OCI-LY3 (cell line): ENCODE data around the gene PINLYP.

Experiments used
- H2AFZ ChIP-seq: fragments of 200-600, 300-600 bp; shearing (Covaris generic); 2 replicates; pipeline ENCODE4 v1.6.0; 2014; ENCODE audit warnings: antibody characterized with exemption, low read depth, low read length
- H3K27ac ChIP-seq: fragments of 200-600, 300-600 bp; sonication (generic); 2 replicates; pipeline ENCODE4 v1.5.1; 2014; ENCODE audit warnings: mild to moderate bottlenecking, low read length, moderate library complexity, mixed read lengths
- H3K27me3 ChIP-seq: fragments of 200-600, 300-600 bp; sonication (generic); 2 replicates; pipeline ENCODE4 v1.6.1; 2014; ENCODE audit warnings: low read depth, low read length, mixed read lengths
- H3K36me3 ChIP-seq: fragments of 200-600, 300-600 bp; sonication (generic); replicated peaks from 2 replicates; pipeline ENCODE3; 2014; ENCODE audit warnings: low read depth, low read length, mixed read lengths
- H3K4me1 ChIP-seq: fragments of 300-600, 200-600 bp; sonication (generic); 2 replicates; pipeline ENCODE4 v1.6.1; 2014; ENCODE audit warnings: low read length, mixed read lengths
- H3K4me2 ChIP-seq: fragments of 200-600, 300-600 bp; sonication (generic); 2 replicates; pipeline ENCODE4 v1.6.1; 2014; ENCODE audit warnings: low read length, mixed read lengths
- H3K4me3 ChIP-seq: fragments of 300-600, 200-600 bp; sonication (generic); 2 replicates; pipeline ENCODE4 v1.5.1; 2014; ENCODE audit warnings: antibody characterized with exemption, mild to moderate bottlenecking, low read length, moderate library complexity
- H3K79me2 ChIP-seq: fragments of 300-600, 200-600 bp; shearing (Covaris generic); 2 replicates; pipeline ENCODE4 v1.6.1; 2014; ENCODE audit warnings: mild to moderate bottlenecking, low read length, mixed read lengths
- H3K9ac ChIP-seq: fragments of 300-600, 200-600 bp; shearing (Covaris generic); 2 replicates; pipeline ENCODE4 v1.6.0; 2014; ENCODE audit warnings: mild to moderate bottlenecking, low read length, moderate library complexity
- H3K9me3 ChIP-seq: fragments of 200-600, 300-600 bp; shearing (Covaris generic); 2 replicates; pipeline ENCODE4 v1.6.1; 2014; ENCODE audit warnings: low read length, mixed read lengths; ENCODE audit not compliant: insufficient read depth
- H4K20me1 ChIP-seq: fragments of 200-600, 300-600 bp; sonication (generic); 2 replicates; pipeline ENCODE4 v1.6.1; 2016; ENCODE audit warnings: low read length, mixed read lengths; ENCODE audit not compliant: insufficient read depth
- CTCF ChIP-seq: fragments of 200-600, 300-600 bp; sonication (generic); IDR thresholded peaks from 2 replicates; pipeline ENCODE4 v1.5.1; 2014; ENCODE audit warnings: antibody characterized with exemption, low read length, low read depth
- EZH2phosphoT487 ChIP-seq: fragments of 200-600 bp; shearing (Covaris generic); IDR thresholded peaks from 2 replicates; pipeline ENCODE4 v1.6.1; 2018; ENCODE audit warnings: antibody characterized with exemption, mixed run types, low read depth

Gene PINLYP

GRCh38 chr19:43562226-43562697 is 13.3 kb upstream of the PINLYP start:
- Histone ChIP-seq H2AFZ (no peak overlapping the region), H3K79me2 (no peaks in the 10 kb centered on the region), H3K4me1 (no peaks in the 10 kb centered on the region), H3K4me2 (no peak overlapping the region), H3K4me3 (no peak overlapping the region), H4K20me1 (no peaks in the 10 kb centered on the region), H3K27ac (no peak overlapping the region), H3K36me3 (peaks cover 6% of the 10 kb centered on the region), H3K9me3 (no peaks in the 10 kb centered on the region), H3K27me3 (no peaks in the 10 kb centered on the region), H3K9ac (no peak overlapping the region)
- no peak for TF ChIP-seq EZH2phosphoT487
- TF ChIP-seq CTCF = no peak

DNA sequence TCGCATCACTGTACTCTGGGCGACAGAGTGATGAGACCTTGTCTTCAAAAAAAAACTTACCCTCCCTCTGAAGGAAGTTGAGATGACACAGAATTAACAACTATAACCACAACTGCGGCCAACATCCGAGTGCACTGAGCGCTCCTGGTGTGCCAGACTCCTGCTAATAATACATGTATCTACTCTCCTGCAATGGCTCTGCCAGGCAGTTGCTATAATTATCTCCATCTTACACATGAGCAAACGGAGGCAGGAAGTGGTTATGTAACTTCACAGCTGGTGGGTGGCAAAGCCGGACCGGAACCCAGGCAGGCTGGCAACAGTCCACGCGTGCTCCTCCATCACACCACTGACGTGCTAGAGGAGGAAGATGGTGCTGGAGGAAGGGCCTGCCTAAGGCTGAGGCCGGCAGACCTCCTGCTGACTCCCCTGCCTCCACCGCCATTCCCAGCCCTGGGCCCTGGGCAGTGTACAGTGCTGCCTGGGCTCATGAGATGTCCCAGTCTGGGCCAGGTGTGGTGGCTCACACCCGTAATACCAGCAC is 12.8 kb upstream of the PINLYP start:
- H2AFZ ChIP-seq = no peak overlapping the region
- no peak overlapping the region for H3K4me2 ChIP-seq
- no peaks in the 10 kb centered on the region for H3K27me3 ChIP-seq
- no peaks in the 10 kb centered on the region for H3K9me3 ChIP-seq
- no peaks in the 10 kb centered on the region for H3K4me1 ChIP-seq
- H3K27ac ChIP-seq = no peak overlapping the region
- no peak overlapping the region for H3K4me3 ChIP-seq
- no peak overlapping the region for H3K9ac ChIP-seq
- TF ChIP-seq EZH2phosphoT487 = no peak
- TF ChIP-seq CTCF = no peak
- peaks cover 6% of the 10 kb centered on the region for H3K36me3 ChIP-seq
- H4K20me1 ChIP-seq = no peaks in the 10 kb centered on the region
- H3K79me2 ChIP-seq = no peaks in the 10 kb centered on the region

GRCh38 chr19:43563816-43564457 is 11.7 kb upstream of the PINLYP start:
- Histone ChIP-seq H3K4me1 (no peaks in the 10 kb centered on the region), H3K9me3 (no peaks in the 10 kb centered on the region), H3K27me3 (no peaks in the 10 kb centered on the region), H2AFZ (no peak overlapping the region), H3K27ac (no peak overlapping the region), H3K4me2 (no peak overlapping the region), H3K9ac (no peak overlapping the region), H4K20me1 (no peaks in the 10 kb centered on the region), H3K79me2 (no peaks in the 10 kb centered on the region), H3K4me3 (no peak overlapping the region), H3K36me3 (peaks cover 6% of the 10 kb centered on the region)
- TF ChIP-seq CTCF = no peak
- no peak for TF ChIP-seq EZH2phosphoT487

GRCh38 chr19:43564800-43565199 is 10.8 kb upstream of the PINLYP start:
- no peaks in the 10 kb centered on the region for H3K4me1 ChIP-seq
- no peak overlapping the region for H3K4me3 ChIP-seq
- TF ChIP-seq CTCF (no peak), EZH2phosphoT487 (no peak)
- no peaks in the 10 kb centered on the region for H3K9me3 ChIP-seq
- H4K20me1 ChIP-seq = no peaks in the 10 kb centered on the region
- H3K79me2 ChIP-seq = no peaks in the 10 kb centered on the region
- no peak overlapping the region for H3K9ac ChIP-seq
- no peak overlapping the region for H2AFZ ChIP-seq
- no peak overlapping the region for H3K27ac ChIP-seq
- H3K27me3 ChIP-seq = no peaks in the 10 kb centered on the region
- H3K4me2 ChIP-seq = no peak overlapping the region
- H3K36me3 ChIP-seq = peaks cover 6% of the 10 kb centered on the region
